Raji (cell line): Measurements from ENCODE around the gene ALPK1.

Experiments
- POLR2A ChIP-seq: IDR thresholded peaks from 2 replicates; pipeline ENCODE4 v1.6.1; 2011; ENCODE audit warnings: low read depth, low read length, control low read depth; ENCODE audit not compliant: insufficient read depth

ALPK1 gene

DNA sequence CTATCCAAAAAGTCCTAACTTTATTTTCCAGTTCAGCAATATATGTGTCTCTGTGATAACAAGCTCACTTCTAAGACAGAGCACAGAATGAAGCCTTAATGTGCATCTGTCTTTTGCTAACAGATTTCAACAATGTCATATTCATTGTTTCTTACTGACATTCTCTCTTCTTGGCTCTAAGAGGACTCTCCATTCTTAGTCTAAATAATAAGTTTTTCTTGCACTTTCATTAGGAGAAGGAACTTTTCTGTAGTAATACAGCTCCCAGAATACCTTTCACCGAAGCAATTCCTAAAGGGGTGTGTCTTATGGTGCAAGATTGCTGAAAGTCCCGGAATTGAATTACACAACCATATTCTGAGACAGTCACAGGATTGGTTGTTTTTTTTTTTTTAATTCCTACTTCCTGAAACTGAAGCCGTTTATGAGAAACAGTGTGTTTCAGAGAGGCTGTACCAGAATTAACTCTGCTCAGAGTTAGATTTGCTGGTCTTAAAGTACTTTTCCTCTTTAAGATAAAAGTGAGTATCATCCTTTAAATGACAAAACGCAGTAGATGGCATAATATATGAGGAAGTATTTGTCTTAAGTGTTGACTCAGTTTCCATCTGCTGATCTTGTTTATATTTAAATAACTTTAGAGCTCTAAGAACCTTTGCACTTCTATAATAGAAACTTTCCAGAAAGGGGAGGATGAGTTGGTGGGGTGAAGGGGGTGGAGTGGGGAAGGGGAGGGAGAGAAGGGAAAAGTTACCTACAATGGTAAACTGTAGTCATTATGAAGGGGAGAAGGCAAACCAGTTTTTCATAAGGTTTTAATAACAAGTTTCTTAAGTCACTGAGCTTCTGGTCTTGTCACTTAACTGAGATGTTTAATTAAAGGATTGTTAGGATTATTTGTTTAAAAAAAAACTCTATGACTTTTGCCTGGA is at the start of gene ALPK1:
Gene ALPK1 (plus strand): TSS at position 421 of the 932 bp plus-strand sequence.
- TF ChIP-seq POLR2A = no peak

DNA sequence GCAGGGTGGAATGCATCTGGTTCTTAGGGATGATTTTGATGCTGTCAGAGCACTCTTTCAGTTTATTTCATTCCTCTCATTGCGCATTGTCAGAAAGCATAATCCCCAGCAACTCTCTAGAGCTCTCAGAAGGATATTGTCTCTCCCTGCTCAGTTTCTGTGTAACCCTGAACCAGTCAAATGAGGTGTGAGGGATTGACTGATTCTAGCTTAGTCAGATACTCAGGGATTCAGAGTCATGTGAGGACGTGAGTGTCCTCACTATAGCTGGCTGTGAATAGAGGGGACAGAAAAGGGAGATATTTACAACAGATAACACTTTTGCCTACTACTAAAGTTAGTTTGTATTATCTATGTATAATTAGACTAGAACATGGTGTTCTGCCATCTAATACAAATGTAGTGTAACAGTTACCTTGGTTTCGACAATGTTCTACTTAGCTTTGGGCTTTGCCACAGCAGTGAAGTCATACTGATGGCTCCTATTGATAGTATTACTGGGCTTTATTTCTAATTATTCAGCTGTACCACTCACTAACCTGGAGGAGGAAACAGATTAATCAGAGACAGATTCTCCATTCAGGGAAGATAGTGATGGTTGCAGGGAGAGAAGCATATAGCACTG is 46.0 kb upstream of the ALPK1 start:
- no peak for TF ChIP-seq POLR2A

GRCh38 chr4:112252234-112252633 is 44.9 kb upstream of the ALPK1 start:
- no peak for TF ChIP-seq POLR2A

DNA sequence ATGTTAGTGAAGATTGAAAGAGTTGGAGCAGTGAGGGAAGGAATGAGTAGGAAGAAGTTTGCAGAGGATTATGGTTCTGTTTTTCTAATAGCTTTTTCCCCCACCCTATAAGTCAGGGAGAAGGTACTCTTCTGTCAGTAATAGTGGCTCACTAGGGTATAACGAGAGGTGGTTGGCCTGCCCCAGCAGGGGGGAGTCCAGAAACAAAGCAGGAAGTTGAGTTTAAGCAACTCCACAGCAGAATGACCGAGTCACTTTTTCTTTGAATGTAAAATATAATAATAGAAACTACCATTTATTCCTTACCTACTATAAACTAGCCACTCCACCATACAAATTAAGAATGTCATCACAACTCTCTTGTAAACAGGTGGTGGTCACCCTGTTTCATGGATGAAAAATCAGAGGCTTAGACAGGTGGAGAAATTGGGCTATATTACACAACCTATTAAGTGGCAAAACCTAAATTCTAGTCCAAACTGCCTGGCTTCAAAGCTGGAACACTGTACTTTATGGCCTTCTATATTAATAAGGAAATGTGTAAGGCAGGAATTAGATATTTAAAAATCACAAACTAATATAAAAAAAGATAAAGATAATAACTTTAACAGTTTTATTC is 43.7 kb upstream of the ALPK1 start:
- no peak for TF ChIP-seq POLR2A

- TF ChIP-seq POLR2A = no peak
These were observed 40.1 kb upstream of the ALPK1 start for GRCh38 chr4:112257098-112257497.

DNA sequence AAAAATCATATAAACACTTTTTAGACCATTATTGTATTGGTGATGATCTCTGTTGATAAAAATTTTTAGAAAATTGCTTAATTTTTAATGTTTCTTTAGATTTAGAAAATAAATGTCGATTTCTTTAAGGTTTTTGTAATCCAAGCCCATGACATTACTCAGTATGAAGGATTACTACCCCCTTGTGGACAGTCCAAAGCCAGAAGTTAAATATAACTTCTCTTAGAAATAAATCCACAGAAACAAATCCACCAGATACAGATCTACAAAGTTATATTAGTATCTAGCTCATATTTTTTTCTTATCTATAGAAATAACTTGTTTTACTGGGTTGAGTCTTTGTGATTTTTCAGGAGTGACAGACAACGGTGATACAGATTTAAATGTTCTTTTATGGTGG is 30.3 kb upstream of the ALPK1 start:
- TF ChIP-seq POLR2A = no peak

DNA sequence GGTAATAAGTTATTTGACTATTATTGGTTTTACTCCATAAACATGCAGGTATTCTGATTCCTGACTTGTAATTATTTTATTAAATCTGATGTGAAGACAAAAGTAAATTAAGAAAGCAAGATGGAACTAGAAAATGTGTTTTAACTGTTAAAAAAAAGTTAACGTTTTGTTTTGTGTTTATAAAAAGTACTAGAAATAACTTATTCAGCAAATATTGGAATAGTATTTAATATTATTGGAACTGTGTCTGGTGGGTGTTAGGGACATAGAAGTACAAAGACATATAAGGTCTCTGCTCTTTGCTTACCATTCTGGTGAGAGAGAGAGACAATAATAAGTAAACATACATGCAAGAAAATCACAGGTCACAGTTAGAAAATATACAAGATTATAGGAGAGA is 27.1 kb upstream of the ALPK1 start:
- TF ChIP-seq POLR2A = no peak

GRCh38 chr4:112270640-112271421 is 26.3 kb upstream of the ALPK1 start:
- no peak for TF ChIP-seq POLR2A

GRCh38 chr4:112272292-112272691 is 24.9 kb upstream of the ALPK1 start:
- no peak for TF ChIP-seq POLR2A

DNA sequence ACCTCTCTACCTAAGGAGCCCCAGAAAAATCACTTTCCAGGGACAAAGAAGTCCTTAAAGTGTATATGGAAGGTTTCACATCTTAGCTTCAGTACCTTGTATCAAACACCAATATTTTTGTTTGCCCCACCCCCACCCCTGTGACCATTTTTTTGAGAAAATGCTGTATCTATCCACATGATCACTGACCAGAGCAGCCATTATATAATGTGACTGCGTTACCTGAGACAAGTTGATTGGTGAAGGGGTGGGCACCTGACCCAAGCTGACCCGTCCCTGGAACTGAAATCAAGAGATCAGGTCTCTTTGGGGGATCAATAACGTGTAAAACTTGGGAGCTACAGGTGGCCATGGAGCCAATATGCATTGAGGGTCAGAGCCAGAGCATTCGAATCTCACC is 22.2 kb upstream of the ALPK1 start:
- no peak for TF ChIP-seq POLR2A

- TF ChIP-seq POLR2A = no peak
These were observed 21.1 kb upstream of the ALPK1 start for GRCh38 chr4:112276113-112276512.

DNA sequence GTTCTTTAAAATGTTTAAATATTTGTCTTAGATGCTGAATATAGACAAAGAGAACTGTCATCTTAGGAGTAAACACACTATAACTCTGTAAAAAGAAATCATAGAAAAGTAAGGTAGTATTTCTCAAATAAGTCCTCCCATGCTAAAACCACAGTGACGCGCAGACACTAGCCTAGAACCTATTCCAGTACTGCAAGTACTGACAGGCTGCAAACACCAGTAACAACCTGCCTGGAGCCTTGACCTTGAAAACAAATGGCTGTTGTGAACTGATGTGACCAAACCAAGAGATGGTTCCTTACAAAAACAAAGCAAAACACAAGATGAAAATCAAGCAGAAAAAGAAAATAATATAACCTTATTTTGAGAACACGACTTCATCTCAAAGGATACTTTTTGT is 19.9 kb upstream of the ALPK1 start:
- TF ChIP-seq POLR2A = no peak

- no peak for TF ChIP-seq POLR2A
These were observed 19.3 kb upstream of the ALPK1 start for GRCh38 chr4:112277705-112278448.
